AG04449 (cell line): ENCODE measurements around the gene SLC25A44.

Experiments
- CTCF ChIA-PET: fragments of 350-600 bp; formaldehyde crosslinking; extraction: SDS; loops from one replicate; lab custom pipeline; 2021; ENCODE audit warnings: antibody characterized with exemption; lab: Yijun Ruan, JAX
- POLR2A ChIA-PET: fragments of 400-600, 350-600 bp; formaldehyde crosslinking; extraction: SDS; loops from one replicate; lab custom pipeline; 2020; ENCODE audit warnings: antibody characterized with exemption, inconsistent platforms; lab: Yijun Ruan, JAX
- DNase-seq: peaks from one replicate; pipeline ENCODE4 v3.0.0-alpha.2; 2010; ENCODE audit warnings: low read depth, low spot score
- H3K4me3 ChIP-seq: 2 replicates; pipeline ENCODE4 v1.5.1; 2011; ENCODE audit warnings: low read depth, mild to moderate bottlenecking, control low read depth, low read length
- CTCF ChIP-seq: IDR thresholded peaks from one replicate; pipeline ENCODE4 v1.5.1; 2011; ENCODE audit warnings: mild to moderate bottlenecking, moderate library complexity, low read length, control low read depth, inconsistent platforms; ENCODE audit not compliant: insufficient read depth; ENCODE audit errors: missing control alignments

The SLC25A44 gene

GRCh38 chr1:156229809-156230472 lies 36.0 kb downstream of the SLC25A44 start:
- no peak overlapping the region for H3K4me3 ChIP-seq
- DNase-seq, result no peak
- CTCF ChIA-PET, result interaction anchor here (0.9 to 14.6 kb wide), 4 partner anchors 88 to 137 kb away, joined by 3 to 340 read pairs (median 4); no protein-coding TSS in a partner anchor
- no peak for TF ChIP-seq CTCF
- POLR2A ChIA-PET, result interaction anchor here (1.0 kb wide), 1 partner anchor 36 kb away, joined by 3 read pairs; the partner anchor contains the start of gene SLC25A44

- DNase-seq, result no peak
- ChIA-PET POLR2A (no interaction called here), CTCF (interaction anchor here (2.1 to 14.6 kb wide), 2 partner anchors 88 to 138 kb away, joined by 5 to 340 read pairs; no protein-coding TSS in a partner anchor)
- H3K4me3 ChIP-seq, result no peak overlapping the region
- no peak for TF ChIP-seq CTCF
These were observed 36.6 kb downstream of the SLC25A44 start for GRCh38 chr1:156230473-156230837.

GRCh38 chr1:156232201-156232894 lies 38.4 kb downstream of the SLC25A44 start:
- no peak overlapping the region for H3K4me3 ChIP-seq
- POLR2A ChIA-PET, result no interaction called here
- no peak for DNase-seq
- no peak for TF ChIP-seq CTCF
- CTCF ChIA-PET, result interaction anchor here (0.5 to 3.9 kb wide), 12 partner anchors 8 to 142 kb away, joined by 3 to 46 read pairs (median 5); partner anchors contain the start of gene PMF1

- peak; percentile 63 for DNase-seq
- no peak overlapping the region for H3K4me3 ChIP-seq
- ChIA-PET POLR2A (interaction anchor here (0.6 to 1.2 kb wide), 6 partner anchors 13 to 183 kb away, joined by 3 to 4 read pairs (median 4); partner anchors contain the start of gene PMF1), CTCF (interaction anchor here (0.9 to 3.9 kb wide), 11 partner anchors 9 to 167 kb away, joined by 3 to 46 read pairs (median 5); partner anchors contain the start of gene PMF1)
- no peak for TF ChIP-seq CTCF
These were observed 39.7 kb downstream of the SLC25A44 start for GRCh38 chr1:156233426-156234127.

GRCh38 chr1:156236164-156236563 lies 42.3 kb downstream of the SLC25A44 start:
- ChIA-PET CTCF (interaction anchor here (4.4 kb wide), 1 partner anchor 10 kb away, joined by 22 read pairs; no protein-coding TSS in a partner anchor), POLR2A (no interaction called here)
- TF ChIP-seq CTCF, result no peak
- no peak for DNase-seq
- H3K4me3 ChIP-seq, result no peak overlapping the region
